ENCODE measurements around the gene ILDR1. TPM values are rescaled to one million over a fixed set of nuclear protein-coding genes. Genes with fewer than 3 reads are reported as not detected.

ILDR1 gene
- total RNA-seq, 1 donor from 2014 or later: 0.07 TPM

DNA sequence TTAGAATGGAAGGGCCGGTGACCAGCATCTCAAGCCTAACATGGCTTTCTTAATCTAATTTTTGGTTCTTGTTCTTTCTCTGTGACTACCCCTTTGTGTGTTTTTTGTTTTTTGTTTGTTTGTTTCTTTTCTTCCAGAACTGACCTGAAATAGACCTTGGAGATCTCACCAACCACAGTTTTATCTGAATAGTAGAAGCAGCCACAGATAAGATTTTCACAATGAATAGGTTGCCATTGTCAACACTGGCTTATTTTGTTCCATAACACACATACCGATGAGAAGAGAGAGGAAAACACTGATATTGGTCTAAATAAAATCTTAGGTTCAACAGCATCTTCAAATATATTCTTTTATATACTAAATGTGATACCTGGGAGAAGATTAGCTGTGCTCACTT lies 11.5 kb downstream of the ILDR1 start:
- Histone ChIP-seq H3K27me3 (no peaks in the 10 kb centered on the region), H3K79me2 (ENCODE audit: low read depth) (no peaks in the 10 kb centered on the region), H3K4me1 (peaks cover 4% of the 10 kb centered on the region), H3K27ac (no peak overlapping the region), H3K9ac (no peak overlapping the region), H3K9me3 (ENCODE audit: low read depth) (no peaks in the 10 kb centered on the region), H3K36me3 (no peaks in the 10 kb centered on the region), H3K4me3 (no peak overlapping the region), H3K4me2 (no peak overlapping the region), H3F3A (ENCODE audit: low read depth) (no peaks in the 10 kb centered on the region), H2AFZ (replicated peaks) (no peak overlapping the region), H4K20me1 (ENCODE audit: low read depth) (no peaks in the 10 kb centered on the region)
- Mint-ChIP-seq H3K4me3 (no peak overlapping the region), H3K27me3 (ENCODE audit: insufficient read depth, low read depth) (no peaks in the 10 kb centered on the region), H3K36me3 (no peaks in the 10 kb centered on the region), H3K4me1 (peaks cover 1% of the 10 kb centered on the region), H3K27ac (no peak overlapping the region), H3K9me3 (no peaks in the 10 kb centered on the region)
- TF ChIP-seq EZH2 (IDR thresholded peaks at IDR 0.05) (no peak), EZH2phosphoT487 (IDR thresholded peaks at IDR 0.05) (no peak)
- TF ChIP-seq, protein P1, sequence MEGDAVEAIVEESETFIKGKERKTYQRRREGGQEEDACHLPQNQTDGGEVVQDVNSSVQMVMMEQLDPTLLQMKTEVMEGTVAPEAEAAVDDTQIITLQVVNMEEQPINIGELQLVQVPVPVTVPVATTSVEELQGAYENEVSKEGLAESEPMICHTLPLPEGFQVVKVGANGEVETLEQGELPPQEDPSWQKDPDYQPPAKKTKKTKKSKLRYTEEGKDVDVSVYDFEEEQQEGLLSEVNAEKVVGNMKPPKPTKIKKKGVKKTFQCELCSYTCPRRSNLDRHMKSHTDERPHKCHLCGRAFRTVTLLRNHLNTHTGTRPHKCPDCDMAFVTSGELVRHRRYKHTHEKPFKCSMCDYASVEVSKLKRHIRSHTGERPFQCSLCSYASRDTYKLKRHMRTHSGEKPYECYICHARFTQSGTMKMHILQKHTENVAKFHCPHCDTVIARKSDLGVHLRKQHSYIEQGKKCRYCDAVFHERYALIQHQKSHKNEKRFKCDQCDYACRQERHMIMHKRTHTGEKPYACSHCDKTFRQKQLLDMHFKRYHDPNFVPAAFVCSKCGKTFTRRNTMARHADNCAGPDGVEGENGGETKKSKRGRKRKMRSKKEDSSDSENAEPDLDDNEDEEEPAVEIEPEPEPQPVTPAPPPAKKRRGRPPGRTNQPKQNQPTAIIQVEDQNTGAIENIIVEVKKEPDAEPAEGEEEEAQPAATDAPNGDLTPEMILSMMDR (IDR thresholded peaks at IDR 0.05): no peak
- no peak for DNase-seq (ENCODE audit: low spot score)

DNA sequence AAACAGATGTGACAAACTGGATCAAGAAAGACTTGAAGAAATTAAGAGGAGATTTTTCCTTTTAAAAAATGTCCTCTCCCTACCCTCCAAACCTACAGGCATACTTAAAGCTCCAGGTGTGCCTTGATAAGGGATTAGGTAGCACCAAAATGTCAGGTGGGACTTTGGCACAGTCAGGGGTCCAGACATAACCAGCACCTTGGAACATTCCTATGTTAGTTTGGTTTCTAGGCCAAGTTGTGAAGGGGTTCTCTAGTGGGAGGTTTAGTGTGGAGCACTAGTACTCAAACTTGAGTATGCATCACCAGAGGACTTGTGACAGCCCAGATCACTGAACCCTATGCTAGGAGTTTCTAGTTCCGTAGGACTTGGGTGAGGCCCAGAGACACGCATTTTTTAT lies 13.9 kb downstream of the ILDR1 start:
- H3K4me1 Mint-ChIP-seq: peaks cover 6% of the 10 kb centered on the region
- Histone ChIP-seq H3K4me1 (peaks cover 4% of the 10 kb centered on the region), H3F3A (ENCODE audit: low read depth) (no peaks in the 10 kb centered on the region), H3K27me3 (no peaks in the 10 kb centered on the region), H4K20me1 (ENCODE audit: low read depth) (no peaks in the 10 kb centered on the region), H3K4me3 (no peak overlapping the region), H3K79me2 (ENCODE audit: low read depth) (no peaks in the 10 kb centered on the region), H3K9ac (no peak overlapping the region), H2AFZ (replicated peaks) (no peak overlapping the region), H3K36me3 (no peaks in the 10 kb centered on the region), H3K27ac (no peak overlapping the region), H3K4me2 (no peak overlapping the region), H3K9me3 (ENCODE audit: low read depth) (no peaks in the 10 kb centered on the region)
- no peak overlapping the region for H3K4me3 Mint-ChIP-seq
- no peak for DNase-seq (ENCODE audit: low spot score)
- no peaks in the 10 kb centered on the region for H3K9me3 Mint-ChIP-seq
- no peak overlapping the region for H3K27ac Mint-ChIP-seq
- H3K36me3 Mint-ChIP-seq: no peaks in the 10 kb centered on the region
- TF ChIP-seq, protein P1 (IDR thresholded peaks at IDR 0.05): no peak
- TF ChIP-seq EZH2 (IDR thresholded peaks at IDR 0.05) (no peak), EZH2phosphoT487 (IDR thresholded peaks at IDR 0.05) (no peak)
- H3K27me3 Mint-ChIP-seq (ENCODE audit: insufficient read depth, low read depth): no peaks in the 10 kb centered on the region

DNA sequence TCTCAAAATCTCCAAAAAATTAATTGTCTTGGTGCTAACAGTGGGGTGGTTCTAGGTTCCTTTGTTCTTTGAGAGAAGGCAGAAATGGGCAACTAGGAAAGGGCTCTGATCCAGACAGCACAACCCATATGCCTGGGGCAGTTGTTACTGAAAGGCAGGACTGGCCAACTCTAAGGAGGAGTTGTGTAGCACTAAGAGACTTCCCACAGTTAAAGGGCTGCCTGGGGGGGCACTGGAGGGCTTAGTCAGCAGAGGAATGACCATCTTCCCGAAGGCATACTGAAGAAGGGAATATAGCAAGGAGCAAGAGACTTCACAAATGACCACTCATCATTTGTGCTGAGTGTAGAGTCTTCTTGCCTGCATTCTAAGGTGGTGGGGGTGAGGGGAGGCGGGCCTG lies 15.8 kb downstream of the ILDR1 start:
- Mint-ChIP-seq H3K27ac (no peak overlapping the region), H3K27me3 (ENCODE audit: insufficient read depth, low read depth) (no peaks in the 10 kb centered on the region), H3K9me3 (no peaks in the 10 kb centered on the region), H3K36me3 (no peaks in the 10 kb centered on the region), H3K4me3 (no peak overlapping the region), H3K4me1 (peaks cover 6% of the 10 kb centered on the region)
- no peaks in the 10 kb centered on the region for H4K20me1 ChIP-seq (ENCODE audit: low read depth)
- no peaks in the 10 kb centered on the region for H3K79me2 ChIP-seq (ENCODE audit: low read depth)
- H3K9ac ChIP-seq: no peak overlapping the region
- H3K36me3 ChIP-seq: no peaks in the 10 kb centered on the region
- TF ChIP-seq, protein P1 (IDR thresholded peaks at IDR 0.05): no peak
- TF ChIP-seq EZH2 (IDR thresholded peaks at IDR 0.05) (no peak), EZH2phosphoT487 (IDR thresholded peaks at IDR 0.05) (no peak)
- no peaks in the 10 kb centered on the region for H3F3A ChIP-seq (ENCODE audit: low read depth)
- no peak overlapping the region for H3K4me2 ChIP-seq
- no peak for DNase-seq (ENCODE audit: low spot score)
- H3K4me1 ChIP-seq: peaks cover 4% of the 10 kb centered on the region
- H3K9me3 ChIP-seq (ENCODE audit: low read depth): no peaks in the 10 kb centered on the region
- no peak overlapping the region for H3K27ac ChIP-seq
- no peak overlapping the region for H2AFZ ChIP-seq (replicated peaks)
- H3K27me3 ChIP-seq: no peaks in the 10 kb centered on the region
- no peak overlapping the region for H3K4me3 ChIP-seq
